Subcutaneous abdominal adipose tissue (tissue), 5 donors: ENCODE data around the gene HSDL1.
A peak's percentile ranks its signal among the peaks of the same experiment; 100 is the strongest.

Experiments used
- H3K27ac ChIP-seq: one replicate; pipeline ENCODE4 v1.7.0; 2013; ENCODE audit warnings: low read depth, mild to moderate bottlenecking, inconsistent platforms, low read length, moderate library complexity
- H3K27me3 ChIP-seq, 5 donors: one replicate each; pipeline ENCODE4 v1.7.0; 2013; ENCODE audit warnings: low read length in 5 of 5, inconsistent platforms in 1 of 5; ENCODE audit not compliant: control insufficient read depth in 5 of 5, insufficient read depth in 4 of 5
- H3K36me3 ChIP-seq, 5 donors: one replicate each; pipeline ENCODE4 v1.7.0; 2013; ENCODE audit warnings: low read length in 5 of 5; ENCODE audit not compliant: control insufficient read depth in 5 of 5, insufficient read depth in 5 of 5
- H3K4me1 ChIP-seq, 5 donors: one replicate each; pipeline ENCODE4 v1.7.0; 2013; ENCODE audit warnings: low read length in 5 of 5, mild to moderate bottlenecking in 3 of 5, moderate library complexity in 1 of 5; ENCODE audit not compliant: control insufficient read depth in 5 of 5, insufficient read depth in 5 of 5
- H3K4me3 ChIP-seq, 5 donors: one replicate each; pipeline ENCODE4 v1.7.0; 2013; ENCODE audit warnings: low read length in 5 of 5, low read depth in 1 of 5
- H3K9ac ChIP-seq, 5 donors: one replicate each; pipeline ENCODE4 v1.7.0; 2013; ENCODE audit warnings: low read length in 5 of 5, mild to moderate bottlenecking in 4 of 5, moderate library complexity in 3 of 5
- H3K9me3 ChIP-seq, 5 donors: one replicate each; pipeline ENCODE4 v1.7.0; 2013; ENCODE audit warnings: low read length in 5 of 5; ENCODE audit not compliant: control insufficient read depth in 5 of 5
- donor health status: healthy.
- donor health status: healthy.
- donor health status: healthy.
- donor health status: healthy.
- donor health status: healthy.

Gene HSDL1

DNA sequence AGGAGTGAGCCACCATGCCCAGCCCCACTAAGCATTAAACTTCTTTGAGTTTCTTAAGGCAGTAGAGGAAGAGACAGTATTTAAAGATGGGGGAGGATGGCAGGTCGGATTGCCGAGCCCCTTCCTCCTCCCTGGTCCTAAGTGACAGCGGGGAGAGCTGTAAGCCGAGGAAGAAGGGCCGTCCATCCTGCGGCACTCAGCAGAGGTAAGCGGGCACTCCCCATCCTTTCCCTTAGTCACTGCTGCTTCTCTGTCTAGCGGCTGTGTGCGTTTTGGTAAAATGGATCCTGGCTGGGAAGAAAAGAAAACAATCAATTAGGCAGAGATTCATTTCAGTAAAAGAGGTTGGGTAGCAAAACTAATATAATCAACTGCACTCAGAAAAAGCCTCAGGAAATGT is 14.0 kb upstream of the HSDL1 start:
- Histone ChIP-seq H3K9me3 (no peaks in the 10 kb centered on the region), H3K4me3 (no peak overlapping the region), H3K4me1 (no peaks in the 10 kb centered on the region), H3K9ac (no peak overlapping the region), H3K27me3 (peaks cover 7 to 22% (median 7%) of the 10 kb centered on the region in 5 donors), H3K36me3 (no peaks in the 10 kb centered on the region), H3K27ac (no peak overlapping the region)

- H3K27me3 ChIP-seq, result peaks cover 7 to 19% (median 7%) of the 10 kb centered on the region in 5 donors
- no peak overlapping the region for H3K4me3 ChIP-seq
- H3K9me3 ChIP-seq, result no peaks in the 10 kb centered on the region
- H3K27ac ChIP-seq, result no peak overlapping the region
- no peaks in the 10 kb centered on the region for H3K4me1 ChIP-seq
- H3K9ac ChIP-seq, result no peak overlapping the region
- no peaks in the 10 kb centered on the region for H3K36me3 ChIP-seq
Measured at GRCh38 chr16:84156342-84156784, 11.4 kb upstream of the HSDL1 start.

- Histone ChIP-seq H3K4me3 (no peak overlapping the region), H3K27me3 (peaks cover 3 to 14% (median 7%) of the 10 kb centered on the region in 5 donors), H3K4me1 (no peaks in the 10 kb centered on the region), H3K9ac (no peak overlapping the region), H3K9me3 (no peaks in the 10 kb centered on the region), H3K36me3 (no peaks in the 10 kb centered on the region), H3K27ac (no peak overlapping the region)
Measured at GRCh38 chr16:84155771-84156170, 10.8 kb upstream of the HSDL1 start.

DNA sequence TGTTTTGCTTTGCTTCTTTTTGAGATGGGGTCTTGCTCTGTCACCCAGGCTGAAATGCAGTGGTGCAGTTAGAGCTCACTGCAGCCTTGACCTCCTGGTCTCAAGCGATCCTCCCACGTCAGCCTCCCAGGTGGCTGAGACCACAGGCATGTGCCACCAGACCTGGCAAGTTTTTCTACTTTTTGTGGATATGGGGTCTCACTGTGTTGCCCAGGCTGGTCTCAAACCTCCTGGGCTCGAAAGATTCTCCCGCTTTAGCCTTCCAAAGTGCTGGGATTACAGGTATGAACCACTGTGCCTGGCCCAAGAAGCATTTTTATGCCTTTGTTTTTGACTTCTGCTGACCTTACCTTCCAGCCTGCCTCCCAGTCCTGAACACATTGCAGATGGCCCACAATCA is 10.2 kb upstream of the HSDL1 start:
- Histone ChIP-seq H3K36me3 (no peaks in the 10 kb centered on the region), H3K27me3 (peaks cover 3 to 14% (median 7%) of the 10 kb centered on the region in 5 donors), H3K9ac (no peak overlapping the region), H3K27ac (no peak overlapping the region), H3K4me3 (no peak overlapping the region), H3K4me1 (no peaks in the 10 kb centered on the region), H3K9me3 (no peaks in the 10 kb centered on the region)

GRCh38 chr16:84153660-84154214 is 8.8 kb upstream of the HSDL1 start:
- Histone ChIP-seq H3K4me3 (no peak overlapping the region), H3K4me1 (no peaks in the 10 kb centered on the region), H3K27ac (no peak overlapping the region), H3K9me3 (no peaks in the 10 kb centered on the region), H3K27me3 (peaks cover 0 to 7% (median 3%) of the 10 kb centered on the region in 5 donors), H3K36me3 (no peaks in the 10 kb centered on the region), H3K9ac (no peak overlapping the region)

DNA sequence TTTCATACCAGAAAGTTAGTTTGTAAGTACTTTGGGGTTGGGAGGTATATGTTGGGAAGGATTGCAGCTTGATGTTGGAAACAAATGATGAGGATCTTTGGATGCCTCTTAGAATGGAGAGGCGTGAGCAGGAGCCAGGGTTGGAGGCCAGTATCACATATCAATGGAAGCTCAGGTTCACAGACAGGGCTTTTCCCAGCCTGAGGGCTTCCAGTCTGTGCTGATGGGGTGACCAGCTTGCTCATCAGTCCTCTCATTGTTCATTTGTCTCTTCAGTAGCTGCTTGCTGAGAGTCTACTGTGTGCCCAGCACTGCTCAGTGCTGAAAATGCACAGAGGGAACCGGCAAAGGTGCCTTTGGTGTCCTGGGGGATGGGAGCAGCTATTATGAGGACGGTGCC is 5.9 kb upstream of the HSDL1 start:
- H3K4me3 ChIP-seq, result no peak overlapping the region
- no peaks in the 10 kb centered on the region for H3K9me3 ChIP-seq
- H3K9ac ChIP-seq, result peak overlapping the region in 1 of 5 donors; percentile 12
- no peaks in the 10 kb centered on the region for H3K36me3 ChIP-seq
- H3K27ac ChIP-seq, result no peak overlapping the region
- H3K4me1 ChIP-seq, result no peaks in the 10 kb centered on the region
- peaks cover 0 to 3% (median 0%) of the 10 kb centered on the region in 5 donors for H3K27me3 ChIP-seq

DNA sequence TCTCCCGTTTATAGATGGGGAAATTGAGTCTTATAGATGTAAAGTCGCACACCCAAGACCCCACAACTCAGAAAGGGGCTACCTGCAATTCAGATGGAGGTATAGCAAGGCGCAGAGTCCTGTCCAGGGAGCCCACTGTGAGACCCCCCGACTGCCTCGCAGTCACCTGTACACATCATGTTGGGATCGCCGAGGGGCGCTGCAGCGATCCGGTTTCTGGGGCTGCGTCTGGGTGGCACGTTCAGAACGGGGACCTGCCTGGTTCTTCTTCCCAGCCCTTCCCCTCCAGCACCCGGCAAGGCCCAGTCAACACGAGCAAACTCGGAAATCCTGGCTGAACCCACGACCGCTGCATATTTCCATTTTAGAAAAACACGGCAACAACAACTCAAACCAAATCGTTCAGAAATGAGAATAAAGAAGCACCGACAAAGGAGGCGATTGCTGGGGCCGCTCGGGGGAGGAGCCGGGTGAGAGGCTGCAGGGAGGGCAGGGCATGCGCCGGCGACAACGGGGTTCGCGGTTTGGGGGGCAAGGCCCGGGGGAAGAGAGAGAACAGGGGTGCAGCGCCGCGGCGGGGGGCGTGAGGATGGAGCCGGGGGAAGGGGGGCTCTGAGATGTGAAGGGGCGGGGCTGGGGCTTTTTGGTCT is 643 bp downstream of the HSDL1 start:
- Histone ChIP-seq H3K4me1 (peaks cover 2 to 19% (median 16%) of the 10 kb centered on the region in 5 donors), H3K27me3 (no peaks in the 10 kb centered on the region), H3K27ac (peak overlapping the region; percentile 24), H3K9me3 (no peaks in the 10 kb centered on the region), H3K36me3 (no peaks in the 10 kb centered on the region), H3K9ac (peak overlapping the region; percentile 4 to 84 (median 56)), H3K4me3 (peak overlapping the region; percentile 66 to 92 (median 77))

- Histone ChIP-seq H3K4me1 (peaks cover 2 to 24% (median 20%) of the 10 kb centered on the region in 5 donors), H3K36me3 (no peaks in the 10 kb centered on the region), H3K4me3 (peak overlapping the region; percentile 66 to 92 (median 77)), H3K9ac (peak overlapping the region in 4 of 5 donors; percentile 48 to 84 (median 69)), H3K9me3 (no peaks in the 10 kb centered on the region), H3K27ac (peak overlapping the region; percentile 24), H3K27me3 (no peaks in the 10 kb centered on the region)
Measured at GRCh38 chr16:84143784-84144199, 1.2 kb downstream of the HSDL1 start.

GRCh38 chr16:84143081-84143480 is 1.9 kb downstream of the HSDL1 start:
- no peaks in the 10 kb centered on the region for H3K36me3 ChIP-seq
- no peak overlapping the region for H3K4me3 ChIP-seq
- H3K9me3 ChIP-seq, result no peaks in the 10 kb centered on the region
- no peak overlapping the region for H3K27ac ChIP-seq
- H3K4me1 ChIP-seq, result peaks cover 2 to 26% (median 22%) of the 10 kb centered on the region in 5 donors
- H3K27me3 ChIP-seq, result no peaks in the 10 kb centered on the region
- H3K9ac ChIP-seq, result no peak overlapping the region

- no peak overlapping the region for H3K27ac ChIP-seq
- no peaks in the 10 kb centered on the region for H3K27me3 ChIP-seq
- H3K9me3 ChIP-seq, result no peaks in the 10 kb centered on the region
- H3K4me1 ChIP-seq, result peaks cover 2 to 26% (median 22%) of the 10 kb centered on the region in 5 donors
- H3K36me3 ChIP-seq, result no peaks in the 10 kb centered on the region
- H3K4me3 ChIP-seq, result no peak overlapping the region
- no peak overlapping the region for H3K9ac ChIP-seq
Measured at GRCh38 chr16:84141143-84141670, 3.8 kb downstream of the HSDL1 start.
